H9 (cell line): ENCODE results near the gene PIRT. TPM values are rescaled to one million over a fixed set of nuclear protein-coding genes. Genes with fewer than 3 reads are reported as not detected.

ENCODE experiments used
- DNase-seq: peaks from one replicate; pipeline ENCODE4 v3.0.0-alpha.2; 2017
- H2AFZ ChIP-seq: one replicate; pipeline ENCODE4 v1.6.1; 2013; ENCODE audit warnings: mild to moderate bottlenecking, low read length, control low read depth, moderate library complexity
- H2AK5ac ChIP-seq: 2 replicates; pipeline ENCODE4 v1.6.1; 2013; ENCODE audit warnings: low read length, control low read depth, mixed read lengths; ENCODE audit not compliant: insufficient read length
- H2BK120ac ChIP-seq: one replicate; pipeline ENCODE4 v1.6.1; 2013; ENCODE audit warnings: low read depth, mild to moderate bottlenecking, low read length, control low read depth, inconsistent platforms; ENCODE audit not compliant: poor library complexity, severe bottlenecking
- H2BK12ac ChIP-seq: 2 replicates; pipeline ENCODE4 v1.6.1; 2013; ENCODE audit warnings: low read length, control low read depth, mixed read lengths, low read depth; ENCODE audit not compliant: insufficient read length
- H2BK15ac ChIP-seq: 2 replicates; pipeline ENCODE4 v1.6.1; 2013; ENCODE audit warnings: low read depth, low read length, control low read depth
- H2BK20ac ChIP-seq: one replicate; pipeline ENCODE4 v1.6.1; 2013; ENCODE audit warnings: low read depth, mild to moderate bottlenecking, low read length, control low read depth, inconsistent platforms; ENCODE audit not compliant: poor library complexity, severe bottlenecking
- H2BK5ac ChIP-seq: 2 replicates; pipeline ENCODE4 v1.6.1; 2013; ENCODE audit warnings: low read length, control low read depth, mixed read lengths; ENCODE audit not compliant: insufficient read length
- H3K14ac ChIP-seq: 2 replicates; pipeline ENCODE4 v1.6.1; 2013; ENCODE audit warnings: low read length, control low read depth; ENCODE audit not compliant: insufficient read depth
- H3K18ac ChIP-seq: 2 replicates; pipeline ENCODE4 v1.6.1; 2013; ENCODE audit warnings: low read depth, mild to moderate bottlenecking, mixed read lengths, low read length, control low read depth; ENCODE audit not compliant: insufficient read length
- H3K23ac ChIP-seq: 2 replicates; pipeline ENCODE4 v1.6.1; 2013; ENCODE audit warnings: low read length, control low read depth, mixed read lengths, low read depth; ENCODE audit not compliant: insufficient read length
- H3K23me2 ChIP-seq: 2 replicates; pipeline ENCODE4 v1.6.1; 2013; ENCODE audit warnings: low read depth, mild to moderate bottlenecking, mixed read lengths, low read length, control low read depth; ENCODE audit not compliant: insufficient read length, poor library complexity, severe bottlenecking
- H3K27ac ChIP-seq: 2 replicates; pipeline ENCODE4 v1.5.1; 2013; ENCODE audit warnings: low read length, control low read depth, mixed read lengths, low read depth; ENCODE audit not compliant: insufficient read length
- H3K27me3 ChIP-seq: 2 replicates; pipeline ENCODE4 v1.6.1; 2013; ENCODE audit warnings: low read length, control low read depth, inconsistent platforms; ENCODE audit not compliant: insufficient read depth
- H3K4ac ChIP-seq: 2 replicates; pipeline ENCODE4 v1.6.1; 2013; ENCODE audit warnings: low read depth, mild to moderate bottlenecking, control low read depth, inconsistent platforms, low read length, moderate library complexity
- H3K4me1 ChIP-seq: 2 replicates; pipeline ENCODE4 v1.6.1; 2013; ENCODE audit warnings: low read length, control low read depth, inconsistent platforms; ENCODE audit not compliant: insufficient read depth
- H3K4me2 ChIP-seq: 2 replicates; pipeline ENCODE4 v1.6.1; 2013; ENCODE audit warnings: low read length, control low read depth, mixed read lengths; ENCODE audit not compliant: insufficient read length, insufficient read depth
- H3K56ac ChIP-seq: 2 replicates; pipeline ENCODE4 v1.6.1; 2013; ENCODE audit warnings: low read depth, mild to moderate bottlenecking, mixed read lengths, low read length, control low read depth; ENCODE audit not compliant: insufficient read length
- H3K79me1 ChIP-seq: 2 replicates; pipeline ENCODE4 v1.6.1; 2013; ENCODE audit warnings: low read depth, mild to moderate bottlenecking, moderate library complexity, low read length, control low read depth, inconsistent platforms; ENCODE audit not compliant: insufficient read depth, poor library complexity, severe bottlenecking
- H3K79me2 ChIP-seq: 2 replicates; pipeline ENCODE4 v1.6.1; 2013; ENCODE audit warnings: low read length, control low read depth, inconsistent platforms; ENCODE audit not compliant: insufficient read depth
- H3K9ac ChIP-seq: 2 replicates; pipeline ENCODE4 v1.6.1; 2013; ENCODE audit warnings: low read length, control low read depth, mixed read lengths; ENCODE audit not compliant: insufficient read length; ENCODE audit errors: extremely low read depth
- H3K9me3 ChIP-seq: one replicate; pipeline ENCODE4 v1.6.1; 2013; ENCODE audit warnings: low read depth, low read length, inconsistent platforms; ENCODE audit not compliant: control insufficient read depth
- H3T11ph ChIP-seq: one replicate; pipeline ENCODE4 v1.6.1; 2013; ENCODE audit warnings: mild to moderate bottlenecking, low read length, control low read depth, inconsistent platforms
- H4K20me1 ChIP-seq: one replicate; pipeline ENCODE4 v1.6.1; 2013; ENCODE audit not compliant: control insufficient read depth, insufficient read length, insufficient read depth
- H4K5ac ChIP-seq: 2 replicates; pipeline ENCODE4 v1.6.1; 2013; ENCODE audit warnings: low read depth, mild to moderate bottlenecking, mixed read lengths, low read length, control low read depth; ENCODE audit not compliant: insufficient read length
- H4K8ac ChIP-seq: replicated peaks from 2 replicates; pipeline ENCODE4 v1.6.1; 2013; ENCODE audit warnings: low read length, control low read depth, mixed read lengths, low read depth; ENCODE audit not compliant: insufficient read length
- H4K91ac ChIP-seq: 2 replicates; pipeline ENCODE4 v1.6.1; 2013; ENCODE audit warnings: low read depth, mild to moderate bottlenecking, moderate library complexity, mixed read lengths, low read length, control low read depth; ENCODE audit not compliant: insufficient read length
- H3K27ac Mint-ChIP-seq, 3 experiments: 2 replicates in 2 of 3; 3 replicates in 1 of 3; pipeline ENCODE4 v1.8.0; 2020 to 2021; ENCODE audit warnings: mixed read lengths in 3 of 3, mild to moderate bottlenecking in 1 of 3, moderate library complexity in 1 of 3
- H3K27me3 Mint-ChIP-seq: 2 replicates; pipeline ENCODE4 v1.8.0; 2021; ENCODE audit warnings: low read depth, mild to moderate bottlenecking, moderate library complexity, mixed read lengths
- H3K36me3 Mint-ChIP-seq, 3 experiments: 2 replicates in 2 of 3; 3 replicates in 1 of 3; pipeline ENCODE4 v1.8.0; 2020 to 2021; ENCODE audit warnings: low read depth in 3 of 3, mixed read lengths in 3 of 3; ENCODE audit not compliant: insufficient read depth in 1 of 3
- H3K4me1 Mint-ChIP-seq, 2 experiments: 2 replicates each; pipeline ENCODE4 v1.8.0; 2020; ENCODE audit warnings: mixed read lengths in 2 of 2
- H3K4me3 Mint-ChIP-seq, 2 experiments: 2 replicates in 1 of 2; 3 replicates in 1 of 2; pipeline ENCODE4 v1.8.0; 2020 to 2021; ENCODE audit warnings: mild to moderate bottlenecking in 2 of 2, mixed read lengths in 2 of 2, moderate library complexity in 1 of 2
- H3K9me3 Mint-ChIP-seq, 2 experiments: 2 replicates in 1 of 2; 3 replicates in 1 of 2; pipeline ENCODE4 v1.8.0; 2020; ENCODE audit warnings: mild to moderate bottlenecking in 2 of 2, mixed read lengths in 2 of 2, moderate library complexity in 1 of 2
- CTCF ChIP-seq: fragments of 200-600 bp; sonication (generic); conservative IDR thresholded peaks from 3 replicates; pipeline ENCODE4 v1.8.0; 2021; ENCODE audit warnings: antibody characterized with exemption, mild to moderate bottlenecking
- WGBS: extraction: QIAGEN DNeasy Blood & Tissue Kit; methylation state at CpG from one replicate; pipeline ENCODE4 v1.1.7; 2013; ENCODE audit warnings: missing lambda C conversion rate, low lambda C conversion rate, mixed read lengths; ENCODE audit not compliant: insufficient read length; ENCODE audit errors: extremely low coverage; 5-methylcytosine and 5-hydroxymethylcytosine counted together
- total RNA-seq: library from RNA; stranded (reverse); gene quantifications from 2 replicates; pipeline ENCODE4 v1.2.1, GENCODE V29; 2021

PIRT gene
- total RNA-seq, 1 experiment from 2014 or later, result not detected

GRCh38 chr17:10814075-10814474 lies 23.8 kb downstream of the PIRT start:
- Histone ChIP-seq H3K4ac (no peak overlapping the region), H2BK12ac (no peak overlapping the region), H2BK5ac (no peak overlapping the region), H3K9me3 (no peaks in the 10 kb centered on the region), H3K23ac (no peak overlapping the region), H3K56ac (no peak overlapping the region), H2BK15ac (no peak overlapping the region), H3K79me1 (no peaks in the 10 kb centered on the region), H3K9ac (no peak overlapping the region), H2AK5ac (no peak overlapping the region), H3K18ac (no peak overlapping the region), H2BK120ac (no peak overlapping the region), H3K14ac (no peak overlapping the region), H3K4me2 (no peak overlapping the region), H3K79me2 (no peaks in the 10 kb centered on the region), H3T11ph (no peak overlapping the region), H3K27ac (no peak overlapping the region), H4K8ac (no peak overlapping the region), H3K27me3 (no peaks in the 10 kb centered on the region), H2AFZ (no peak overlapping the region), H4K91ac (no peak overlapping the region), H4K20me1 (no peaks in the 10 kb centered on the region), H3K23me2 (no peaks in the 10 kb centered on the region), H3K4me1 (no peaks in the 10 kb centered on the region), H2BK20ac (no peak overlapping the region), H4K5ac (no peak overlapping the region)
- no peaks in the 10 kb centered on the region for H3K36me3 Mint-ChIP-seq
- no peak overlapping the region for H3K27ac Mint-ChIP-seq
- H3K4me1 Mint-ChIP-seq, result no peaks in the 10 kb centered on the region
- H3K9me3 Mint-ChIP-seq, result no peaks in the 10 kb centered on the region
- no peak for DNase-seq
- no peaks in the 10 kb centered on the region; the same call in 1 of the 2 replicates for H3K27me3 Mint-ChIP-seq
- H3K4me3 Mint-ChIP-seq, result no peak overlapping the region
- no CpG with 5 or more reads among the region's 1 CpG for WGBS
- TF ChIP-seq CTCF, result no peak
